Liver (tissue), 9 donors: Measurements from ENCODE around the gene KDM4C. TPM values are rescaled to one million over a fixed set of nuclear protein-coding genes. Genes with fewer than 3 reads are reported as not detected.

Experiments
- DNase-seq: peaks from one replicate; pipeline ENCODE4 v3.0.0-alpha.2; 2017; ENCODE audit warnings: low spot score
- H3K27ac ChIP-seq, 2 donors: one replicate each; pipeline ENCODE4 v1.7.0; 2013; ENCODE audit warnings: inconsistent platforms in 2 of 2, low read length in 2 of 2, control low read depth in 1 of 2, low read depth in 1 of 2, mild to moderate bottlenecking in 1 of 2
- H3K27me3 ChIP-seq, 4 donors: one replicate each; pipeline versions ENCODE4 v1.6.1 to v1.7.0; 2013; ENCODE audit warnings: low read length in 3 of 4, inconsistent platforms in 1 of 4, mild to moderate bottlenecking in 1 of 4, moderate library complexity in 1 of 4; ENCODE audit not compliant: control insufficient read depth in 4 of 4, insufficient read depth in 4 of 4
- H3K36me3 ChIP-seq, 4 donors: one replicate each; pipeline versions ENCODE4 v1.6.1 to v1.7.0; 2013; ENCODE audit warnings: low read length in 3 of 4, mild to moderate bottlenecking in 3 of 4, low read depth in 1 of 4, moderate library complexity in 1 of 4; ENCODE audit not compliant: control insufficient read depth in 4 of 4, insufficient read depth in 3 of 4
- H3K4me1 ChIP-seq, 4 donors: one replicate each; pipeline versions ENCODE4 v1.6.1 to v1.7.0; 2013; ENCODE audit warnings: low read length in 3 of 4, mild to moderate bottlenecking in 3 of 4, moderate library complexity in 1 of 4; ENCODE audit not compliant: control insufficient read depth in 4 of 4, insufficient read depth in 4 of 4
- H3K4me3 ChIP-seq, 3 donors: one replicate each; pipeline versions ENCODE4 v1.6.1 to v1.7.0; 2013; ENCODE audit warnings: low read length in 3 of 3, control low read depth in 1 of 3, low read depth in 1 of 3, mild to moderate bottlenecking in 1 of 3
- H3K9ac ChIP-seq, 2 donors: one replicate each; pipeline ENCODE4 v1.7.0; 2013; ENCODE audit warnings: low read length in 2 of 2, mild to moderate bottlenecking in 2 of 2, moderate library complexity in 2 of 2, control low read depth in 1 of 2, low read depth in 1 of 2
- H3K9me3 ChIP-seq, 4 donors: one replicate each; pipeline versions ENCODE4 v1.6.1 to v1.7.0; 2013; ENCODE audit warnings: low read length in 3 of 4; ENCODE audit not compliant: control insufficient read depth in 4 of 4
- EGR1 ChIP-seq, 2 donors: IDR thresholded peaks; 2 replicates each; pipeline ENCODE4 v1.6.1; 2016 to 2018; ENCODE audit warnings: antibody characterized with exemption in 2 of 2, low read depth in 2 of 2
- FOXA1 ChIP-seq: IDR thresholded peaks from 2 replicates; pipeline ENCODE4 v1.6.1; 2016; ENCODE audit warnings: antibody characterized with exemption
- FOXA2 ChIP-seq: IDR thresholded peaks from 2 replicates; pipeline ENCODE4 v1.6.1; 2016; ENCODE audit warnings: antibody characterized with exemption
- GABPA ChIP-seq, 2 donors: IDR thresholded peaks in 1 of 2; conservative IDR thresholded peaks in 1 of 2; 2 replicates each; pipeline ENCODE4 v1.6.1; 2016; ENCODE audit warnings: antibody characterized with exemption in 2 of 2, mild to moderate bottlenecking in 1 of 2, moderate library complexity in 1 of 2
- HNF4A ChIP-seq, 2 donors: conservative IDR thresholded peaks; 2 replicates each; pipeline ENCODE4 v1.6.1; 2016; ENCODE audit warnings: antibody characterized with exemption in 2 of 2, mild to moderate bottlenecking in 2 of 2
- HNF4G ChIP-seq: IDR thresholded peaks from 2 replicates; pipeline ENCODE4 v1.6.1; 2016; ENCODE audit warnings: antibody characterized with exemption
- JUND ChIP-seq, 2 donors: IDR thresholded peaks; 2 replicates each; pipeline ENCODE4 v1.6.1; 2016; ENCODE audit warnings: antibody characterized with exemption in 2 of 2
- MAX ChIP-seq: IDR thresholded peaks from 2 replicates; pipeline ENCODE4 v1.6.1; 2016; ENCODE audit warnings: antibody characterized with exemption
- NR2F2 ChIP-seq: IDR thresholded peaks from 2 replicates; pipeline ENCODE4 v1.6.1; 2016; ENCODE audit warnings: antibody characterized with exemption
- RAD21 ChIP-seq, 2 donors: IDR thresholded peaks; 2 replicates each; pipeline ENCODE4 v1.6.1; 2016; ENCODE audit warnings: antibody characterized with exemption in 2 of 2, mild to moderate bottlenecking in 2 of 2
- REST ChIP-seq: IDR thresholded peaks from 2 replicates; pipeline ENCODE4 v1.6.1; 2016; ENCODE audit warnings: antibody characterized with exemption, mild to moderate bottlenecking
- RXRA ChIP-seq, 2 donors: IDR thresholded peaks; 2 replicates each; pipeline ENCODE4 v1.6.1; 2017 to 2018; ENCODE audit warnings: antibody characterized with exemption in 2 of 2, mild to moderate bottlenecking in 1 of 2
- SP1 ChIP-seq: IDR thresholded peaks from 2 replicates; pipeline ENCODE4 v1.6.1; 2018; ENCODE audit warnings: antibody characterized with exemption, mild to moderate bottlenecking
- TAF1 ChIP-seq: conservative IDR thresholded peaks from 2 replicates; pipeline ENCODE4 v1.6.1; 2016; ENCODE audit warnings: antibody characterized with exemption, mild to moderate bottlenecking
- YY1 ChIP-seq: IDR thresholded peaks from 2 replicates; pipeline ENCODE4 v1.6.1; 2016; ENCODE audit warnings: antibody characterized with exemption, mild to moderate bottlenecking
- WGBS: extraction: QIAGEN DNeasy Blood & Tissue Kit; methylation state at CpG from one replicate; pipeline ENCODE4 v1.1.7; 2013; 5-methylcytosine and 5-hydroxymethylcytosine counted together
- polyA plus RNA-seq, 2 donors: library from polyadenylated mRNA; stranded (reverse) in 1 of 2; unstranded in 1 of 2; fragments of 200-250 nt in 1 of 2; fragments of >200 nt in 1 of 2; fragmentation: Nextera tagmentation in 1 of 2; extraction: Ambion mirVana in 1 of 2; gene quantifications; one replicate each; pipeline versions ENCODE4 v1.2.1 to v1.2.3, GENCODE V29; 2013 to 2015
- total RNA-seq, 2 donors: library from RNA; depleted of rRNA; stranded (reverse); fragments of >200 nt; gene quantifications; one replicate each; pipeline ENCODE4 v1.2.3, GENCODE V29; 2014
- TF ChIP-seq, protein P1 (sequence below): IDR thresholded peaks from 2 replicates; pipeline ENCODE4 v1.6.1; 2016; ENCODE audit warnings: antibody characterized with exemption
- TF ChIP-seq, protein P2 (sequence below): IDR thresholded peaks from 2 replicates; pipeline ENCODE4 v1.6.1; 2016; ENCODE audit warnings: antibody characterized with exemption
- TF ChIP-seq, protein P3 (sequence below): fragments of 150-350 bp; IDR thresholded peaks from 2 replicates; pipeline ENCODE4 v1.5.1; 2017; ENCODE audit warnings: improper control_type of control experiment, low read depth, low read length; ENCODE audit not compliant: missing input control
- donor health status: healthy.
- donor health status: healthy.
- donor health status: healthy.
- donor health status: healthy.
- donor health status: healthy.

The KDM4C gene
- total and polyA plus RNA-seq, 4 donors, result 4.3 to 40.2 (median 24.0) TPM

- H3K9ac ChIP-seq, result no peak overlapping the region
- DNase-seq, result no peak
- WGBS, result 93% methylated on average over 4 of the region's 4 CpGs
These were observed 396.9 kb downstream of the KDM4C start for GRCh38 chr9:7154650-7155049.

More at GRCh38 chr9:7154650-7155049, 396.9 kb downstream of the KDM4C start:
- H3K36me3 ChIP-seq, result peaks cover 0 to 4% (median under 1%) of the 10 kb centered on the region in 4 donors
- peaks cover 0 to 3% (median 0%) of the 10 kb centered on the region in 4 donors for H3K4me1 ChIP-seq
- H3K9me3 ChIP-seq, result no peaks in the 10 kb centered on the region
- H3K27ac ChIP-seq, result no peak overlapping the region
- no peak overlapping the region for H3K4me3 ChIP-seq
- H3K27me3 ChIP-seq, result no peaks in the 10 kb centered on the region
- no peak for TF ChIP-seq RXRA (IDR thresholded peaks at IDR 0.05)
- no peak for TF ChIP-seq RAD21 (IDR thresholded peaks at IDR 0.05)
- TF ChIP-seq EGR1 (IDR thresholded peaks at IDR 0.05; ENCODE audit: low read depth in 2 of 2), result no peak
- TF ChIP-seq REST, result no peak
- no peak for TF ChIP-seq GABPA (IDR thresholded peaks at IDR 0.05 in 1 of 2, conservative IDR thresholded peaks at IDR 0.05 in 1 of 2)
- TF ChIP-seq MAX, result no peak
- TF ChIP-seq FOXA2, result no peak
- TF ChIP-seq, protein P1, sequence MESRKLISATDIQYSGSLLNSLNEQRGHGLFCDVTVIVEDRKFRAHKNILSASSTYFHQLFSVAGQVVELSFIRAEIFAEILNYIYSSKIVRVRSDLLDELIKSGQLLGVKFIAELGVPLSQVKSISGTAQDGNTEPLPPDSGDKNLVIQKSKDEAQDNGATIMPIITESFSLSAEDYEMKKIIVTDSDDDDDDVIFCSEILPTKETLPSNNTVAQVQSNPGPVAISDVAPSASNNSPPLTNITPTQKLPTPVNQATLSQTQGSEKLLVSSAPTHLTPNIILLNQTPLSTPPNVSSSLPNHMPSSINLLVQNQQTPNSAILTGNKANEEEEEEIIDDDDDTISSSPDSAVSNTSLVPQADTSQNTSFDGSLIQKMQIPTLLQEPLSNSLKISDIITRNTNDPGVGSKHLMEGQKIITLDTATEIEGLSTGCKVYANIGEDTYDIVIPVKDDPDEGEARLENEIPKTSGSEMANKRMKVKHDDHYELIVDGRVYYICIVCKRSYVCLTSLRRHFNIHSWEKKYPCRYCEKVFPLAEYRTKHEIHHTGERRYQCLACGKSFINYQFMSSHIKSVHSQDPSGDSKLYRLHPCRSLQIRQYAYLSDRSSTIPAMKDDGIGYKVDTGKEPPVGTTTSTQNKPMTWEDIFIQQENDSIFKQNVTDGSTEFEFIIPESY, result no peak
- no peak for TF ChIP-seq YY1
- TF ChIP-seq TAF1, result no peak
- TF ChIP-seq HNF4G, result no peak
- TF ChIP-seq FOXA1, result no peak
- TF ChIP-seq, protein P2, sequence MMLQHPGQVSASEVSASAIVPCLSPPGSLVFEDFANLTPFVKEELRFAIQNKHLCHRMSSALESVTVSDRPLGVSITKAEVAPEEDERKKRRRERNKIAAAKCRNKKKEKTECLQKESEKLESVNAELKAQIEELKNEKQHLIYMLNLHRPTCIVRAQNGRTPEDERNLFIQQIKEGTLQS, result no peak
- TF ChIP-seq, protein P3, sequence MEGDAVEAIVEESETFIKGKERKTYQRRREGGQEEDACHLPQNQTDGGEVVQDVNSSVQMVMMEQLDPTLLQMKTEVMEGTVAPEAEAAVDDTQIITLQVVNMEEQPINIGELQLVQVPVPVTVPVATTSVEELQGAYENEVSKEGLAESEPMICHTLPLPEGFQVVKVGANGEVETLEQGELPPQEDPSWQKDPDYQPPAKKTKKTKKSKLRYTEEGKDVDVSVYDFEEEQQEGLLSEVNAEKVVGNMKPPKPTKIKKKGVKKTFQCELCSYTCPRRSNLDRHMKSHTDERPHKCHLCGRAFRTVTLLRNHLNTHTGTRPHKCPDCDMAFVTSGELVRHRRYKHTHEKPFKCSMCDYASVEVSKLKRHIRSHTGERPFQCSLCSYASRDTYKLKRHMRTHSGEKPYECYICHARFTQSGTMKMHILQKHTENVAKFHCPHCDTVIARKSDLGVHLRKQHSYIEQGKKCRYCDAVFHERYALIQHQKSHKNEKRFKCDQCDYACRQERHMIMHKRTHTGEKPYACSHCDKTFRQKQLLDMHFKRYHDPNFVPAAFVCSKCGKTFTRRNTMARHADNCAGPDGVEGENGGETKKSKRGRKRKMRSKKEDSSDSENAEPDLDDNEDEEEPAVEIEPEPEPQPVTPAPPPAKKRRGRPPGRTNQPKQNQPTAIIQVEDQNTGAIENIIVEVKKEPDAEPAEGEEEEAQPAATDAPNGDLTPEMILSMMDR, result no peak
- no peak for TF ChIP-seq HNF4A (conservative IDR thresholded peaks at IDR 0.05)
- no peak for TF ChIP-seq SP1
- no peak for TF ChIP-seq NR2F2
- no peak for TF ChIP-seq JUND (IDR thresholded peaks at IDR 0.05)
